Neural progenitor cell (in vitro differentiated cells): Measurements from ENCODE around the gene TGFBR3.

ENCODE experiments used
- CTCF ChIP-seq: fragments of 200-600 bp; sonication (generic); IDR thresholded peaks from 2 replicates; pipeline ENCODE4 v1.5.1; 2017; ENCODE audit warnings: antibody characterized with exemption, mild to moderate bottlenecking
- EZH2phosphoT487 ChIP-seq: fragments of 200-600 bp; sonication (generic); IDR thresholded peaks from 2 replicates; pipeline ENCODE4 v1.6.1; 2017; ENCODE audit warnings: antibody characterized with exemption

- TF ChIP-seq CTCF (no peak), EZH2phosphoT487 (no peak)
Measured at GRCh38 chr1:91750398-91750996, 135.5 kb downstream of the TGFBR3 start.
